Measurements from ENCODE around the gene C5orf63. TPM values are rescaled to one million over a fixed set of nuclear protein-coding genes. Genes with fewer than 3 reads are reported as not detected.
A peak's percentile ranks its signal among the peaks of the same experiment; 100 is the strongest.

The C5orf63 gene
- total and polyA plus RNA-seq, 2 of the 13 experiments (the other 11 are each of a cell fraction or from before 2014, with no cell fraction given) = 7.9 to 8.8 TPM

DNA sequence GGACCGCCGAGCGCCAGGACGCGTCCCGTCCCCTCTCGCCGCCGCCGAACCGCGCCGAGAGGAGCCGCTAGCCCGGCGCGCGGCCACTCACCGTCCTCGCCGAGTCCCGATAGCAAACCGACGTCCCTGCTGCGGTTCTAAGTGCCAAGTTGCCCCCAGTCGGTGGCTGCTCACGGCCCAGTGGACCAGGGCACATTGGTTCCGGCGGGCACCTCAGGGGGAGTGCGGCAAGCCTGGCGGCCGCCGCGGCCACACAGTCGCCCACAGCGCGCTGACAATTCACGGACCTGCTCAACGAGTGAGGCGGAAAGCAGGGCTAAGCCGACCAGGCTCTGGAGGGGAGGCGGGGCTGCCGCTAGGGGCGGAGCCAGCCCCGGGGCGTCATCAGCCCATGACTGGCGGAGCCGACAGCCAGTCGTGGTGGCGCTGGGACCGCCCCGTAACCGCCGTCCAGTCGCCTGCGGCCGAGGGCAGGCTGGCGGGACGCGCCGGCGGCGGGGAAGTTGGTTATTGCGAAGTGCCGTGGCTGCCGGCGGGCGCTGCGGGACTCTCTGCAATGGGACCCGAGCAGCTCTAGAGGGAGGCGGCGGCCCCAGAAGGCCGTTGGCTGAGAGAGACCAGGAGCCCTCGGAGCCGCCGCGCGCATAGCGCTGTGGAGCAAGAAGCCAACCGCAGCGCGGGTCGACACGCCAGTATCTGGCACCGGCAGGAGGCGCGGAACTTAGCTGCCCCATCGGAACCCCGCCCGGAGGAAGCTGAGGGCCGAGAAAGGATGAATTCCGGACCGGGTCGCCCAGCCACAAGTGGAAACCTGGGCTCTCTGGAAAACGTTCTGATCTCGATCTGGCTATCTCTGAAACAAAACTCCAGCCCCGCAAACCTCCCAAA is 42.8 kb downstream of the C5orf63 start, which contains the start of gene MARCHF3 (continued):
- TF ChIP-seq TAF15 (IDR thresholded peaks at IDR 0.05; ENCODE audit: low read depth, low read length, poor library complexity, severe bottlenecking) = no peak
- peak; percentile 48; the same call in 1 of the 2 replicates for TF ChIP-seq BRCA1 (CRISPR knock-in tag; IDR thresholded peaks at IDR 0.05)
- TF ChIP-seq, protein P1, sequence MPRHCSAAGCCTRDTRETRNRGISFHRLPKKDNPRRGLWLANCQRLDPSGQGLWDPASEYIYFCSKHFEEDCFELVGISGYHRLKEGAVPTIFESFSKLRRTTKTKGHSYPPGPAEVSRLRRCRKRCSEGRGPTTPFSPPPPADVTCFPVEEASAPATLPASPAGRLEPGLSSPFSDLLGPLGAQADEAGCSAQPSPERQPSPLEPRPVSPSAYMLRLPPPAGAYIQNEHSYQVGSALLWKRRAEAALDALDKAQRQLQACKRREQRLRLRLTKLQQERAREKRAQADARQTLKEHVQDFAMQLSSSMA (CRISPR knock-in tag; IDR thresholded peaks at IDR 0.05) = peak; percentile 59; the same call in 1 of the 2 replicates
- TF ChIP-seq MATR3 (CRISPR knock-in tag; IDR thresholded peaks at IDR 0.05) = no peak
- 0 out of 2 replicates have a peak, but pooled peaks have one; percentile 23 for TF ChIP-seq SIX4 (CRISPR knock-in tag; IDR thresholded peaks at IDR 0.05)
- peak; percentile 70; the same call in 1 of the 2 replicates for TF ChIP-seq TMF1 (CRISPR knock-in tag; IDR thresholded peaks at IDR 0.05; ENCODE audit: low read depth)
- TF ChIP-seq ZSCAN22 (CRISPR knock-in tag; IDR thresholded peaks at IDR 0.05) = no peak; the same call in 1 of the 2 replicates
- TF ChIP-seq ZNF598 (CRISPR knock-in tag; IDR thresholded peaks at IDR 0.05; ENCODE audit: borderline replicate concordance) = peak; percentile 17; the same call in 1 of the 2 replicates
- TF ChIP-seq, protein P2, sequence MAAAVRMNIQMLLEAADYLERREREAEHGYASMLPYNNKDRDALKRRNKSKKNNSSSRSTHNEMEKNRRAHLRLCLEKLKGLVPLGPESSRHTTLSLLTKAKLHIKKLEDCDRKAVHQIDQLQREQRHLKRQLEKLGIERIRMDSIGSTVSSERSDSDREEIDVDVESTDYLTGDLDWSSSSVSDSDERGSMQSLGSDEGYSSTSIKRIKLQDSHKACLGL (CRISPR knock-in tag; IDR thresholded peaks at IDR 0.05) = peak; percentile 63
- no peak; the same call in 1 of the 2 replicates for TF ChIP-seq AHR (CRISPR knock-in tag; IDR thresholded peaks at IDR 0.05)
- TF ChIP-seq MBNL3 (CRISPR knock-in tag; conservative IDR thresholded peaks at IDR 0.05) = no peak
- peak; percentile 62; the same call in 1 of the 2 replicates for TF ChIP-seq IRX3 (CRISPR knock-in tag; IDR thresholded peaks at IDR 0.05; ENCODE audit: borderline replicate concordance, low read depth)
- TF ChIP-seq HIVEP1 (CRISPR knock-in tag; IDR thresholded peaks at IDR 0.05) = no peak; the same call in 1 of the 2 replicates
- no peak for TF ChIP-seq RORA (CRISPR knock-in tag; IDR thresholded peaks at IDR 0.05)
- no peak for TF ChIP-seq NONO (IDR thresholded peaks at IDR 0.05)
- peak; percentile 74; the same call in 1 of the 2 replicates for TF ChIP-seq NONO (CRISPR knock-in tag; conservative IDR thresholded peaks at IDR 0.05)
- TF ChIP-seq, protein P3, sequence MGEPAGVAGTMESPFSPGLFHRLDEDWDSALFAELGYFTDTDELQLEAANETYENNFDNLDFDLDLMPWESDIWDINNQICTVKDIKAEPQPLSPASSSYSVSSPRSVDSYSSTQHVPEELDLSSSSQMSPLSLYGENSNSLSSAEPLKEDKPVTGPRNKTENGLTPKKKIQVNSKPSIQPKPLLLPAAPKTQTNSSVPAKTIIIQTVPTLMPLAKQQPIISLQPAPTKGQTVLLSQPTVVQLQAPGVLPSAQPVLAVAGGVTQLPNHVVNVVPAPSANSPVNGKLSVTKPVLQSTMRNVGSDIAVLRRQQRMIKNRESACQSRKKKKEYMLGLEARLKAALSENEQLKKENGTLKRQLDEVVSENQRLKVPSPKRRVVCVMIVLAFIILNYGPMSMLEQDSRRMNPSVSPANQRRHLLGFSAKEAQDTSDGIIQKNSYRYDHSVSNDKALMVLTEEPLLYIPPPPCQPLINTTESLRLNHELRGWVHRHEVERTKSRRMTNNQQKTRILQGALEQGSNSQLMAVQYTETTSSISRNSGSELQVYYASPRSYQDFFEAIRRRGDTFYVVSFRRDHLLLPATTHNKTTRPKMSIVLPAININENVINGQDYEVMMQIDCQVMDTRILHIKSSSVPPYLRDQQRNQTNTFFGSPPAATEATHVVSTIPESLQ (CRISPR knock-in tag; conservative IDR thresholded peaks at IDR 0.05) = no peak
- no peak for TF ChIP-seq EP300 (IDR thresholded peaks at IDR 0.05; ENCODE audit: low read depth in 2 of 2, low read length in 2 of 2)
- no peak for TF ChIP-seq EP300 (CRISPR knock-in tag; IDR thresholded peaks at IDR 0.05; ENCODE audit: borderline replicate concordance)
- TF ChIP-seq ZNF615 (CRISPR knock-in tag; IDR thresholded peaks at IDR 0.05; ENCODE audit: borderline replicate concordance) = no peak
- TF ChIP-seq ZSCAN12 (CRISPR knock-in tag; IDR thresholded peaks at IDR 0.05) = no peak
- no peak for TF ChIP-seq NCOA5 (CRISPR knock-in tag; IDR thresholded peaks at IDR 0.05)
